NCI-H82 (cell line): ENCODE measurements around the gene CPZ.

Experiments used
- DNase-seq: peaks from one replicate; lab custom pipeline; 2025; lab: John Stamatoyannopoulos, UW

CPZ gene

GRCh38 chr4:8595237-8596087, 2.9 kb downstream of the CPZ start:
- peak; percentile 57 for DNase-seq

GRCh38 chr4:8596891-8597290, 4.3 kb downstream of the CPZ start:
- DNase-seq: no peak

- no peak for DNase-seq
Measured at GRCh38 chr4:8597319-8597718, 4.8 kb downstream of the CPZ start.

- no peak for DNase-seq
Measured at GRCh38 chr4:8597791-8598190, 5.2 kb downstream of the CPZ start.

- DNase-seq: no peak
Measured at GRCh38 chr4:8598391-8599090, 6.0 kb downstream of the CPZ start.

- no peak for DNase-seq
Measured at GRCh38 chr4:8599091-8599460, 6.5 kb downstream of the CPZ start.

GRCh38 chr4:8599657-8600056, 7.1 kb downstream of the CPZ start:
- no peak for DNase-seq

- DNase-seq: no peak
Measured at GRCh38 chr4:8600266-8600665, 7.7 kb downstream of the CPZ start.

GRCh38 chr4:8600686-8601085, 8.1 kb downstream of the CPZ start:
- no peak for DNase-seq

- DNase-seq: no peak
Measured at GRCh38 chr4:8601086-8601485, 8.5 kb downstream of the CPZ start.

GRCh38 chr4:8601556-8601955, 9.0 kb downstream of the CPZ start:
- no peak for DNase-seq

- DNase-seq: no peak
Measured at GRCh38 chr4:8602686-8603430, 10.3 kb downstream of the CPZ start.

GRCh38 chr4:8603931-8604330, 11.4 kb downstream of the CPZ start:
- no peak for DNase-seq

GRCh38 chr4:8605289-8605688, 12.7 kb downstream of the CPZ start:
- DNase-seq: no peak

- DNase-seq: no peak
Measured at GRCh38 chr4:8606476-8606875, 13.9 kb downstream of the CPZ start.

GRCh38 chr4:8606966-8607365, 14.4 kb downstream of the CPZ start:
- DNase-seq: no peak

GRCh38 chr4:8607603-8608481, 15.3 kb downstream of the CPZ start:
- peak; percentile 51 for DNase-seq

GRCh38 chr4:8608714-8609391, 16.3 kb downstream of the CPZ start:
- no peak for DNase-seq

GRCh38 chr4:8609406-8609805, 16.8 kb downstream of the CPZ start:
- DNase-seq: no peak

- DNase-seq: no peak
Measured at GRCh38 chr4:8609824-8610350, 17.3 kb downstream of the CPZ start.
